Measurements from ENCODE around the gene KIF5C.

The KIF5C gene

GRCh38 chr2:148926981-148927401 lies 52.0 kb downstream of the KIF5C start:
- no peak for DNase-seq

DNA sequence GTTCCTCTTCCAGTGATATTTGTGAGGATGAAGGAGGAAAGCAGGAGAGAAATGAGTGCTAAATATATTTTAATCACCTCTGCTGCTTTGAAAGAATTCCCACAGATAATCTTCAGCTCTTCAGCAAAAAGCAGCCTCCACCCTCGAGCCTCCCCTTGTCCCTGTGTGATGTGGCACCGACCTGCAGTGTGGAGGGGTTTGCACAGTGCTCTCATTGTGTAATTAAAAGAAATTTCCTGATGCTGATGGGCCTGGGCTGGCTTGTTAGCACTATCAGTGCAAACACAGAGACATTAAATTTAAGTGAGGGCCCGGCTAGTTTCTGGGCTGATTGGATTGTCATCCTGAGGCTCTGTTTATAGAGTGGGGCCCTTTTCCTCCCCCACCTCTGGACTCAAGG lies 53.4 kb downstream of the KIF5C start:
- no peak for DNase-seq

DNA sequence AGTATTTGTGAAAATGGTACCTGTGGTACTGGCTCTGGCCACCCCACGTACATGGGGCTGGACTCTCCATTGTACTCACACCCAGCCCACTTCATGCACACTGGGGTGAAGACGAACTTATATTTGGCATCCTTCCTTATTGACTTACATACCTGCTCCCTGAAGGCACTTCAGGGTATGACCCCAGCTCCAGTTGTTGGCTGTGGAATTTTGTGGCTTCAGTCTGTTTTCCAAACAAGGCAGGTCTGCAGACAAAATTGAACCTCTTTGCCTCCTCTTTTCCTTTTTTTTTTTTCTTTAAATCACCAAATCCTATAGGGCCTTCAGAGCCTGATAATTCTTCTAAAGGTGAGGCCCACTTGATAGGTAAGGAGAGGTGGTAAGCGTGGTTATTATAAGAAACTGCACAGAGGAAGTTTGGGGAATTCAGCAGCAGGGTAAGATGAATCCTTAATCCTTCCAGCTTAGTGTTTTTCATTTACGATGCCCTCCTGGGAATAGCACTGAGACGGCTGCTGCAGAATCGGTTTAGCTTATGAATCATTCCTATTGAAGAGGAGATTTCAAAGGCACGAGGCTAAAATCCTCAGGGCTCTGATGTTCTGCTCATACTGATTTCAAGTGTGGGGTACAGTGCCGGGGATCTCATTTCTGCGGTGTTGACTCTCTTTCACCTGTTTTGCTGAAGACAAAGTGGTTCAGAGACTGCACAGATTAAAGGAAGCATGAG lies 55.2 kb downstream of the KIF5C start:
- no peak for DNase-seq

DNA sequence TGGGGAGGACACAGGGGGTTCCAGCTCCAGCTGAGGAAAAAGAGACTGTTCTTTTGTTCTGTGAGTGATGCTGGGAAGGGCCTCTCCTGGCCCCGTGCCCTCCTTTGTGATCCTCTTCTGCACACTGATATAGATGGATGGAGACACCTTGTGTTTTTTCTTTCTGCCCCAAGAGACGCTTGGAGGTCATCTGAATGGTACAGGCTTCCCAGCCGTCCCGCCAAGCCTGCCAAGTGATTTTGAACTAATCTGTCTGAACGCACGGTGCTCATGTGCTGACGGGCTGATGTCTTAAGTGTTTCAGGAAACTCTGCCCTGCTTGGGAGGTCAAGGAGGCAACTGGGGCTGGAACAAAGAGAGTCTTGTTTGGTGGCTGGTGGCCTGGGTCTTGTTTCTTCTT lies 57.5 kb downstream of the KIF5C start:
- no peak for DNase-seq

- DNase-seq = no peak
Observed at GRCh38 chr2:148933456-148933855, 58.4 kb downstream of the KIF5C start.

DNA sequence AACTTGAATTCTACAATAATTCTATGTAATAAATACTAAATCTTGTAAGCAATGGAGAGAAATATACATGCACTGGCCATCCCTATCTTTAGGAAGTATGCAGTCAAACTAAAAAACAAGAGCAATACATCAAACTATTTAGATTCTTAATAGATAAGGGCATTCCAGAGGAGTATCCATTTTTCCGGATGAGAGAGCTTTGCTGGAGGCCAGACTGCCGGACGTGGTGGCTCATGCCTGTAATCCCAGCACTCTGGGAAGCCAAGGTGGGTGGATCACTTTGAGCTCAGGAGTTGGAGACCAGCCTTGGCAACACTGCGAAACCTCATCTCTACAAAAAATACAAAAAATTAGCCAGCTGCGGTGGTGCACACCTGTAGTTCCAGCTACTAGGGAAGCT lies 60.8 kb downstream of the KIF5C start:
- no peak for DNase-seq

DNA sequence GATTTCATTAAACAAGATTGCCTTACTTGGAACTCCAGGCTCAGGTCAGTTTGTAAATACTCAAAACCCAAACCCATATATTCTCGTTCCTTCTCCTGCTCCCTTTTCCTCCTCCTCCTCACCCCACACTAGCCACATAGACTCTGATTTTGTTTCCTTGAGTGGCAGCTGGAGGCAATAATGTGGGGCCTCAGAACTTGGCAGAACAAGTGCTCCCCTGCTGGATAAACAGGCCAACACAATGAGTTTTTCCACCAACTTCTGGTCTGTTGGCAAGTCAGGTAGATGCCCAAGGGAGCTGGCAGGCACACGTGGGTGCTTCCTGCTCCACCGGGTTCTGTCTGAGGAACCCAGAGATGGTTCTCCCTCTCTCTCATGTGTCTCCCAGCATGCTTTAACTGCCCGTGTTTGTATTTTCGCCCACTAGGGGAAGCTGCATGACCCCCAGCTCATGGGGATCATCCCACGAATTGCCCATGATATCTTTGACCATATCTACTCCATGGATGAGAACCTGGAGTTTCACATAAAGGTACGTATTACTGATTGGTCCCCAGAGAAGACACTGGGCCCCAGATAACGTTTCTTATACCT lies 61.9 kb downstream of the KIF5C start:
- DNase-seq = no peak

DNA sequence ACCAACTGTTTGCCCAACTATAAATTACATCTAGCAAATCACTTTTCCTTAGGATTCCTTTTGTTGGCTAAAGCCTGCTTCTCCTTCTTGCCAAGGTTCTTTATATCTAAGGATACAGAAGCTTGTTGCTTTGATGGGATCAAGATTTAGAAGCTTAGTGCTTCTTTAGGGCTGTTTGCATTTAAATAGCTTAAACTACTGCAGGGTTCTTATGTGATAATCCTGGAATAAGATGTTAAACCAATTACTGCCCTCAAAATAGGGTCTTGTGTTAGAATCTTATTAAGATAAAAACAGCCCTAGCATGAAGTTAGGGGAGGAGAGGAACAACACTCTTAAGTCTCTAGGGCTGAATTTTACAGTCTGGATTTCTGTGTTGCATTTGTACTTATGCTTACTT lies 64.2 kb downstream of the KIF5C start:
- DNase-seq = no peak

GRCh38 chr2:148943097-148943496 lies 68.1 kb downstream of the KIF5C start:
- DNase-seq = no peak

- no peak for DNase-seq
Observed at GRCh38 chr2:148944536-148944935, 69.5 kb downstream of the KIF5C start.

DNA sequence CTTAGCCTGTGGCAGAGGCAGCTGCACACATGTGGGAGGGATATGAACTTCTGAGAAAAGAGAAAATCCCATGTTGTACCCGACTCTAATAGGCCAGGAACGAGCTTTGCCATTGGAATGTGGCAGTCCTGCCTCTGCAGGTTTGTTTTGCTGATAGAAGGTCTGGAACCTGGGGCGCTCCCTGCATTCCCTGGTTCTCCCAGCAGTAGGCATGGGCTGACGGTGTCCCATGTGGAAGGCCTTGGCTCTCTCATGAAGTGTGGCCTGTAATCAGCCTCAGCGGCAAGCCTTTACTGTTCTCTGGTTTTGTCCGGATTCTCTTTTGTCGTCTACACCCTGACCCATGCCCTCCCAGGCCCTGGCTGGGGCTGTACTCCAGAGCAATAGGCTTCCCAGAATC lies 72.3 kb downstream of the KIF5C start:
- DNase-seq = no peak

DNA sequence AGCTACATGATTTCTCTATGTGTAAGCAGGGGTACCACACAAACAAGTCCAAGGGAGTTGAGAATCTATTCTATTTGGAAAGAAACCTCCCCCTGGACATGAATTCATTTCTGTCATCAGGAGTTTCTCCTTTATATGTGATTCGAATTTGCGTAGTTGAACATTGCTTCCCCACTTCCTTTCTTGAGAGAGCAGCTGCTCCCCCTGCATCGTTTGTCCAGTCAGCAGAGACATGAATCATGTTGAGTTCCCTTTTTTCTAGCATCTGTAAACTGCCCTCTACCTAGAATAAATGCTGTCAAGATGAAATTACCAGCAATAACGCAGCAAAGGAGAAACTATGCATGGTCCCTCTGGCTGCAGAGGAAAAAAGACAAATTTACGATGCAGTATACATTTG lies 73.8 kb downstream of the KIF5C start:
- no peak for DNase-seq

DNA sequence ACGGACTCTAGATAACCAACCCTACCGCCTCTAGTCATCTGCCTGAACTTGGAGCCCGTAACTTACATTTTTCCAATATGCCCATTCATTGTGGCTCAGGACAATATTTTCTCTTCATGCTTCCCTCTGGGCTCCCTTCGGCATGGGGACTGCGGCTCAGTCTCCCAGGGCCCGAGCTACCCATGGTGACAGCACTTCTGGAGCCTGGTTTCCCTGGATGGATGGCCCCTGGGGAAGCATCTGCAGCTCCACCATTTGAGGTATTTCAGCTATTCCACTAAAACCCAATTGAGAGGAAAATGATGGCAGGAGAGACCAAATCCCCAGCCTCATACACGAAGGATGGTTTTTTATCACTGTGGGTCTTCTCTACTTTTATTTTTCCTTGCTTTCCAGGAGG lies 74.3 kb downstream of the KIF5C start:
- DNase-seq = no peak

- no peak for DNase-seq
Observed at GRCh38 chr2:148952621-148953020, 77.6 kb downstream of the KIF5C start.

GRCh38 chr2:148953426-148953825 lies 78.4 kb downstream of the KIF5C start:
- DNase-seq = no peak

GRCh38 chr2:148954536-148954935 lies 79.5 kb downstream of the KIF5C start:
- DNase-seq = no peak

- DNase-seq = no peak
Observed at GRCh38 chr2:148955798-148956197, 80.8 kb downstream of the KIF5C start.

- DNase-seq = no peak
Observed at GRCh38 chr2:148957023-148957422, 82.0 kb downstream of the KIF5C start.

GRCh38 chr2:148959745-148960144 lies 84.7 kb downstream of the KIF5C start:
- DNase-seq = no peak

- DNase-seq = no peak
Observed at GRCh38 chr2:148960483-148960882, 85.5 kb downstream of the KIF5C start.

DNA sequence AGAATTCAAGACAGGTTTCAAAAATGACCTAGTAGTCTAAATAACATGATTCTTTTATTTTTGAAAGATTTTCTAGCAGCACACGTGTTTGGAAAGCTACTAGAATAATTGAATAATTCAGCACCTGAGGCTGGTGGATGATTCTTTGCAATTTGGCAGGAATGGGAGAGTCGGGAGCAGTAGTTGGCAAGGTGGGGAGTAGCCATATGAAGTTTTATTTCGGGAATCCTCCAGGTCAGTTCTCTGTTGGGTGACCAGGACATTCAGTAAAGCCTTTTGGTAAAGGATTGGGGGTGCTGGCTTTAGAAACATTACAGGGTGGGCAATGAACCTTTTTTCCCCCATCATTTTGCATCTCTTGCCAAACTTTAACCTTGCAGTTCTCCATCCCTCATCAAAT lies 88.4 kb downstream of the KIF5C start:
- no peak for DNase-seq

DNA sequence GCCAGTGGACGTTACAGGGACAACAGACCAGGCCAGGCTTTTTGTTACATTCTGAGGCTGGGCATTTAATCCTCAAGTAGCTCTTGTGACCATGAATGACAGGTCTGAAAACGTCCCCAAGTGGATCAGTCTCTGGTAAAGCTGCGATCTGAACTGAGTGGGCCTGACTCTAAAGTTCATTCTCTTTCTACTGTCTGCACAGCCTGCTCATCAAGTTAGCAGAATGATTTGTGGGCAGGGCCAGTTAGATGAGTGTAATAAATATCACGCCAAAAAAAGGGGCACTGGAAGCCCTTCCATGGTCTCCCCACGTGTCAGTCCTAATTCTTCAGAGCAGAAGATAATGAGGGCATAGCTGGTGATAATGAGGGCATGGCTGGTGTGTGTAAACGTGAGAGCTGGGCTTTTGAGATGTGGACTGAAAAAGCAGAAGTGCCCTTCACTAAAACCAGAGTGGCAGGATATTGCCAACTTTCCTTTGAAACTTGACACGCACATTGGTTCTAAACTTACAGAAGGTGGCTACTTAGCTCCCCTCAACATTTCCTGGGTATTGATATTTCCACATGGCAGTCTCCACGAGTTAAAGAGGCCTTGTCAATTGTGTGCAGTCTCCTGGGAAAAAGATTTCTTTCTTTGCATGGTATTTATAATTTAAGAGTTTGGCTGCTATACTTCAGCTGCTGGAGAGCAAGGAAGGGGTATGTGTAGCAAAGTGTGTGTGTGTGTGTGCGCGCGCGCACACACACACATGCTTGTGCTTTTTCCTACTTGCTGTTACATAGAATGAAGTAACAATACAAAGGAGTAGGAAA lies 90.8 kb downstream of the KIF5C start:
- no peak for DNase-seq

DNA sequence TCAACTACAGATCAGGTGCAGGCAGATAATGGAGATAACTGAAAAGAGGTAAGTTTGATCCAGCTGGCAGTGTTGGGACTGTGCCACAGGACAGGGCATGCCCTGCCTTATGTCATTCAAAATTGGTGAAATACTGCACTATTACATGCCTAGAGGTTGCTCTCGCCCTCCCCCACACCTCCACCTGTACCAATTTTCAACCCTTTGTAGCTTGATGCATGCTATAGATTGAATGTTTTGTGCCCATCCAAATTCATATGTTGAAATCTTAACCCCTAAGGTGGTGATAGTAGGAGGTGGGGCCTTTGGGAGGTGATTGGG lies 91.4 kb downstream of the KIF5C start:
- DNase-seq = no peak

GRCh38 chr2:148967056-148967455 lies 92.0 kb downstream of the KIF5C start:
- no peak for DNase-seq

Data from right forelimb (tissue), 1 donor.